GM12878 (cell line): ENCODE measurements around the gene USO1.

ENCODE experiments used
- BCL11A ChIP-seq: IDR thresholded peaks from 2 replicates; pipeline ENCODE4 v1.6.1; 2011; ENCODE audit warnings: low read depth, low read length
- BRCA1 ChIP-seq: IDR thresholded peaks from 2 replicates; pipeline ENCODE4 v1.6.1; 2011; ENCODE audit warnings: low read depth, low read length, improper control_type of control experiment
- CHD2 ChIP-seq: IDR thresholded peaks from 2 replicates; pipeline ENCODE4 v1.6.1; 2011; ENCODE audit warnings: low read depth, low read length, improper control_type of control experiment, borderline replicate concordance
- CREB1 ChIP-seq: IDR thresholded peaks from 2 replicates; pipeline ENCODE4 v1.6.1; 2012; ENCODE audit warnings: low read depth, mild to moderate bottlenecking, inconsistent platforms
- FOXM1 ChIP-seq: IDR thresholded peaks from 2 replicates; pipeline ENCODE4 v1.6.1; 2012; ENCODE audit warnings: low read depth, mild to moderate bottlenecking, inconsistent platforms, low read length, moderate library complexity
- IRF4 ChIP-seq: IDR thresholded peaks from 2 replicates; pipeline ENCODE4 v1.6.1; 2011; ENCODE audit warnings: low read depth, low read length
- LARP7 ChIP-seq: fragments of 450-650 bp; IDR thresholded peaks from 2 replicates; pipeline ENCODE4 v1.6.1; 2017; ENCODE audit warnings: mild to moderate bottlenecking
- NRF1 ChIP-seq: conservative IDR thresholded peaks from 2 replicates; pipeline ENCODE4 v1.6.1; 2011; ENCODE audit warnings: mild to moderate bottlenecking, low read depth, low read length, improper control_type of control experiment
- POLR2A ChIP-seq: IDR thresholded peaks from 2 replicates; pipeline ENCODE4 v1.6.1; 2011; ENCODE audit warnings: low read depth, mild to moderate bottlenecking, low read length
- USF2 ChIP-seq: IDR thresholded peaks from 2 replicates; pipeline ENCODE4 v1.6.1; 2011; ENCODE audit warnings: low read depth, low read length, improper control_type of control experiment, borderline replicate concordance
- TF ChIP-seq, protein P1 (sequence below), 3 experiments: IDR thresholded peaks in 2 of 3; conservative IDR thresholded peaks in 1 of 3; 2 replicates each; pipeline ENCODE4 v1.5.1; 2011; ENCODE audit warnings: low read depth in 3 of 3, low read length in 3 of 3, mild to moderate bottlenecking in 3 of 3, control low read depth in 2 of 3, moderate library complexity in 2 of 3, inconsistent platforms in 1 of 3, mixed read lengths in 1 of 3; ENCODE audit not compliant: control insufficient read depth in 2 of 3, insufficient read depth in 1 of 3; ENCODE audit errors: extremely low read depth in 1 of 3

- TF ChIP-seq NRF1 (no peak), BCL11A (no peak), USF2 (no peak), POLR2A (no peak), LARP7 (no peak), CREB1 (no peak), BRCA1 (no peak), IRF4 (no peak), CHD2 (no peak), FOXM1 (no peak)
- TF ChIP-seq, protein P1, sequence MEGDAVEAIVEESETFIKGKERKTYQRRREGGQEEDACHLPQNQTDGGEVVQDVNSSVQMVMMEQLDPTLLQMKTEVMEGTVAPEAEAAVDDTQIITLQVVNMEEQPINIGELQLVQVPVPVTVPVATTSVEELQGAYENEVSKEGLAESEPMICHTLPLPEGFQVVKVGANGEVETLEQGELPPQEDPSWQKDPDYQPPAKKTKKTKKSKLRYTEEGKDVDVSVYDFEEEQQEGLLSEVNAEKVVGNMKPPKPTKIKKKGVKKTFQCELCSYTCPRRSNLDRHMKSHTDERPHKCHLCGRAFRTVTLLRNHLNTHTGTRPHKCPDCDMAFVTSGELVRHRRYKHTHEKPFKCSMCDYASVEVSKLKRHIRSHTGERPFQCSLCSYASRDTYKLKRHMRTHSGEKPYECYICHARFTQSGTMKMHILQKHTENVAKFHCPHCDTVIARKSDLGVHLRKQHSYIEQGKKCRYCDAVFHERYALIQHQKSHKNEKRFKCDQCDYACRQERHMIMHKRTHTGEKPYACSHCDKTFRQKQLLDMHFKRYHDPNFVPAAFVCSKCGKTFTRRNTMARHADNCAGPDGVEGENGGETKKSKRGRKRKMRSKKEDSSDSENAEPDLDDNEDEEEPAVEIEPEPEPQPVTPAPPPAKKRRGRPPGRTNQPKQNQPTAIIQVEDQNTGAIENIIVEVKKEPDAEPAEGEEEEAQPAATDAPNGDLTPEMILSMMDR (IDR thresholded peaks at IDR 0.05 in 2 of 3, conservative IDR thresholded peaks at IDR 0.05 in 1 of 3; ENCODE audit: control insufficient read depth in 2 of 3, extremely low read depth in 1 of 3, insufficient read depth in 1 of 3, low read depth in 3 of 3, low read length in 3 of 3) = no peak
These were observed 93.5 kb downstream of the USO1 start for GRCh38 chr4:75817901-75818300.
